Testis (tissue), 3 donors: ENCODE data around the gene OPRL1. TPM values are rescaled to one million over a fixed set of nuclear protein-coding genes. Genes with fewer than 3 reads are reported as not detected.

Source experiments
- DNase-seq: peaks from one replicate; pipeline ENCODE4 v3.0.0-alpha.2; 2019
- H3K27ac ChIP-seq, 2 donors: fragments of 200-600 bp; sonication (generic); one replicate each; pipeline ENCODE4 v1.5.1; 2019
- H3K27me3 ChIP-seq: fragments of 200-600 bp; sonication (generic); one replicate; pipeline ENCODE4 v1.5.1; 2019
- H3K36me3 ChIP-seq: fragments of 200-600 bp; sonication (generic); one replicate; pipeline ENCODE4 v1.5.1; 2017; ENCODE audit warnings: low read depth; ENCODE audit errors: missing control alignments
- H3K4me1 ChIP-seq: fragments of 200-600 bp; sonication (generic); one replicate; pipeline ENCODE4 v1.5.1; 2019
- H3K4me3 ChIP-seq, 2 donors: fragments of 200-600 bp; sonication (generic); one replicate each; pipeline ENCODE4 v1.5.1; 2017 to 2019
- H3K9me3 ChIP-seq: fragments of 200-600 bp; sonication (generic); one replicate; pipeline ENCODE4 v1.5.1; 2017
- POLR2A ChIP-seq: fragments of 450-650 bp; IDR thresholded peaks from one replicate; pipeline ENCODE4 v1.6.1; 2017; ENCODE audit warnings: antibody characterized with exemption, mild to moderate bottlenecking, moderate library complexity
- WGBS, 2 donors: methylation state at CpG; one replicate each; pipeline ENCODE4 v1.1.5; 2018; 5-methylcytosine and 5-hydroxymethylcytosine counted together
- intact Hi-C: fragments of 100-400 bp; cut with DNase I; formaldehyde crosslinking; loops from one replicate; pipeline ENCODE4 v1.15.1; 2023; ENCODE audit warnings: low total_unique reads
- polyA plus RNA-seq: library from polyadenylated mRNA; stranded (reverse); fragments of 350-450 nt; fragmentation: Illumina TruSeq; extraction: RNeasy Lipid Tissue Mini Kit (QIAGEN cat#74804); gene quantifications from one replicate; pipeline ENCODE4 v1.2.3, GENCODE V29; 2014; ENCODE audit warnings: low read depth, low replicate concordance; ENCODE audit not compliant: insufficient read depth
- total RNA-seq, 2 donors: library from RNA; depleted of rRNA; stranded (reverse); fragments of >200 nt; gene quantifications; one replicate each; pipeline ENCODE4 v1.2.3, GENCODE V29; 2016
- TF ChIP-seq, protein P1 (sequence below), 3 experiments: fragments of 450-650 bp in 2 of 3; fragments of 200-600 bp in 1 of 3; sonication (generic) in 1 of 3; IDR thresholded peaks; one replicate each; pipeline ENCODE4 v1.5.1; 2016 to 2019; ENCODE audit warnings: antibody characterized with exemption in 3 of 3, mild to moderate bottlenecking in 2 of 3, moderate library complexity in 1 of 3

Gene OPRL1
- total and polyA plus RNA-seq, 3 donors from 2014 or later, result 6.0 to 9.4 (median 7.7) TPM

DNA sequence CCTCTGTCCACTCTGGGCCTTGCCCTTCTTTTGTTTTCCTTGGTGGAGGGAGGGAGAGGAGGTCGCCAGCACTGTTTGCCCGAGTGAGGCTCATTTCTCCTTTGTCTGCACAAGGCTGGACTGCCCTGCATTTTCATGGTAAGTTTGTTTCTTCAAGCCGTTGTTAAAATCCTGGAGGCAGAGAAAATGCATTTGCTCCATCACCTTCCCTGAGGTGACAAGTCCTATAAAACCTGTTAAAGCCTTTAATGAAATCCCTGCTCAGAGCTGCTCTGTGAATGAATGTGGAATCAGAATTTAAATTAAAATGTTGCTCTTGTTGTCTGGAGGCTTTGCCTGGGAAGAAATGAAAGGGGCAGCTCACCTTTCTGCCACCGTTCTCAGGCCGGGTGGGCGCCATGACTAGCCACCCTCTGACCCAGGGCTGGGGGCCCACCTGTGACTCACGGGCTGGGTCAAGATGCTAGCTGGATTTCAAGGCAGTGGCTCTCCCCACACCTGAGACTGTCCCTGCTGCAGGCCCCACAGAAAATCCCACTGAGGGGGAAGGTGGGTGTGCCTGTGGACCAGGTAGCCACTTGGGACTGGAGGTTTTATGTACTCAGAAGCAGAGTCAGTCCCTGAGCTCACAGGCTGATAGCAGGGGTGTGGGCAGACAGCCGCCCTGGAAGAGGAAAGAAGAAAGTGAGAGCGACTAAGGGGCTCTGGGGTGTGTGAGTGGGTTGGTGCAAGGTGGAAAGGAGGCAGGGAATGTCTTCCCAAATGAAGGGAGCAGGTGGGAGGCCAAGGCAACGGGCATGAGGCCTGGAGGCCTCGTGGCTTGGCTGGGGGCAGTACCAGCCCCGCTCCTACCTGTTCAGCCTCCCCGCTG is 60.4 kb downstream of the OPRL1 start:
- Histone ChIP-seq H3K27me3 (no peaks in the 10 kb centered on the region), H3K4me1 (no peaks in the 10 kb centered on the region), H3K27ac (no peak overlapping the region), H3K9me3 (no peaks in the 10 kb centered on the region), H3K4me3 (no peak overlapping the region), H3K36me3 (no peaks in the 10 kb centered on the region)
- intact Hi-C loops, result no loop called here
- DNase-seq, result no peak
- TF ChIP-seq, protein P1, sequence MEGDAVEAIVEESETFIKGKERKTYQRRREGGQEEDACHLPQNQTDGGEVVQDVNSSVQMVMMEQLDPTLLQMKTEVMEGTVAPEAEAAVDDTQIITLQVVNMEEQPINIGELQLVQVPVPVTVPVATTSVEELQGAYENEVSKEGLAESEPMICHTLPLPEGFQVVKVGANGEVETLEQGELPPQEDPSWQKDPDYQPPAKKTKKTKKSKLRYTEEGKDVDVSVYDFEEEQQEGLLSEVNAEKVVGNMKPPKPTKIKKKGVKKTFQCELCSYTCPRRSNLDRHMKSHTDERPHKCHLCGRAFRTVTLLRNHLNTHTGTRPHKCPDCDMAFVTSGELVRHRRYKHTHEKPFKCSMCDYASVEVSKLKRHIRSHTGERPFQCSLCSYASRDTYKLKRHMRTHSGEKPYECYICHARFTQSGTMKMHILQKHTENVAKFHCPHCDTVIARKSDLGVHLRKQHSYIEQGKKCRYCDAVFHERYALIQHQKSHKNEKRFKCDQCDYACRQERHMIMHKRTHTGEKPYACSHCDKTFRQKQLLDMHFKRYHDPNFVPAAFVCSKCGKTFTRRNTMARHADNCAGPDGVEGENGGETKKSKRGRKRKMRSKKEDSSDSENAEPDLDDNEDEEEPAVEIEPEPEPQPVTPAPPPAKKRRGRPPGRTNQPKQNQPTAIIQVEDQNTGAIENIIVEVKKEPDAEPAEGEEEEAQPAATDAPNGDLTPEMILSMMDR (IDR thresholded peaks at IDR 0.05), result no peak
- TF ChIP-seq POLR2A, result no peak
- 85 to 87% methylated on average over 11 to 13 of the region's 13 CpGs for WGBS, 2 donors

DNA sequence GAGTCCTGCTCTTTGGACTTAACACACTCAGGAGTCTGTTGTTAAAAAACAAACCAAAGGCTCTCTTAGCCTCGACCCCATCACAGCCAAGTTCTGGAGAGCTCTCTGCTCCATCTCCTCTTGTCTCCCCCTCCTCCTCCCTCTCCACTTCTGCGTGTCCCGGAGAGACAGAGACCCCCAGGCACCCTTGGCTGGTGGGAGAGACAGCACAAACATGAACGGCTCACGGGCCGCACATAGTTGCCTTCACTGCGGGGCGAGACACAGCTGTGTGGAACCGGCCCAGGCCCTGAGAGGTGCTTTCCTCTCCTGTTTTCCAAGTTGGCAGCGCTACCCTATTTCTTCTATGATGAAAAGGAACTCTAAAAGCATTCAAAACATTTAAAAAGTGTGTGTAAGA is 61.1 kb downstream of the OPRL1 start:
- no peak for DNase-seq
- intact Hi-C loops, result no loop called here
- Histone ChIP-seq H3K36me3 (no peaks in the 10 kb centered on the region), H3K9me3 (no peaks in the 10 kb centered on the region), H3K4me1 (no peaks in the 10 kb centered on the region), H3K27ac (no peak overlapping the region), H3K4me3 (no peak overlapping the region), H3K27me3 (no peaks in the 10 kb centered on the region)
- no peak for TF ChIP-seq POLR2A
- TF ChIP-seq, protein P1 (IDR thresholded peaks at IDR 0.05), result no peak
- WGBS, 2 donors, result 71 to 73% methylated on average over 10 of the region's 10 CpGs

DNA sequence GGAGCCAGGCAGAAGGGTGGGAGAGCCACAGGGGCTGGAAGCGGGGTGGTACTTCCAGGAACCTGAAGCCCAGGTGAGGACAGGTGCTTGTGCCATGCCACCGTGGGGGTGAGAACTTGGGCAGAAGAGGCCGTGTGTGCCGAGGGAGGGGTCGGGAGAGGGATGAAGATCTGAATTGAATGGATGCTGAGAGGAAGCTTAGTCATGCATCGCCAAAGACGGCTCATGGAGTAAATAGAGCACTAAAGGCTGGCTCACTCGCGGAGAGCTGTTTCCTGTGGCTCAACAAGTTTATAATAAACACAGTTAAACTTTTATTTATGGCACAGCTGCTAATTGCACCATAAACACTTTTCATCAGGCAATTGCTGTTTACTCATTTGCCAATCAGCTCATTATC is 62.7 kb downstream of the OPRL1 start:
- Histone ChIP-seq H3K27ac (no peak overlapping the region), H3K4me3 (no peak overlapping the region), H3K27me3 (no peaks in the 10 kb centered on the region), H3K4me1 (no peaks in the 10 kb centered on the region), H3K36me3 (no peaks in the 10 kb centered on the region), H3K9me3 (no peaks in the 10 kb centered on the region)
- WGBS, 2 donors, result 44 to 51% methylated on average over 9 of the region's 9 CpGs
- DNase-seq, result no peak
- intact Hi-C loops, result no loop called here
- no peak for TF ChIP-seq POLR2A

DNA sequence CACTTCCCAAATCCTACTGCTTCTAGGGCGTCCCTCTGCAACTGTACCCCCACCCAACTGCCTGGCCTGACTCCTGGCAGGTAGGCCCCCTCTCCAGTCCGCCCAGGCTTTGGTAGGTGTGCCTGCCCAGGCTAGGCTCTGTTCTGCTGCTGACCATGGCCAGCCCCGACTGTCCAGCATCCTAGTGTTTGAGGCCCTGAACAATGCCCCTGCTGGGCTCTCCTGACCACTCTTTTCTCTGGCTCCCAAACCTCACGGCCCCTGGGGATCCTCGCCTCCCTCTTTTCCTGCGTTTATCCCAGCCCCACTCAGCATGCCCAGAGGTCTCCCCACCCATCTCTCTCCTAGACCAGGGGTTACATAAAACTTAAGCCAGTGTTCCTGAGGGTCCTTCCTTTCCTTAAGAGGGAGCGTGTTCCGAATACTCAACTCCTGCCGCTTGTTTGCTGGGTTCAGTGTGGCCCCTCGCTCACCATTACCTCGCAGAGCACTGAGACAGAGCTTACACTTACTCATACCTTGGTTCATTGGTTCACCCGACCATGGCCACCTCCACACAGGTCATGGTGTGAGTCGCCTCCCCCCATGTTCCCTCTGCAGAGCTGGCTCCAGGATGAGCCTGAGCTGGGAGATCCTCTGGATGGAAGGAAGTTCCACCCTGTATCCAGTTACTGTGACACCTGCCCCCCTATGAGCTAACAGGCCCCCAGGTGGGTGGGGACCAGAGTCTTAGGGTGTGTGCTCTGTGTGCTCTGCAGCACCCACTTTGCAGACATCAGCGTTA is 63.3 kb downstream of the OPRL1 start:
- no peak overlapping the region for H3K4me3 ChIP-seq
- intact Hi-C loops, result no loop called here
- TF ChIP-seq POLR2A, result no peak
- no peak overlapping the region for H3K27ac ChIP-seq
- no peaks in the 10 kb centered on the region for H3K9me3 ChIP-seq
- no peaks in the 10 kb centered on the region for H3K36me3 ChIP-seq
- DNase-seq, result no peak
- 77 to 79% methylated on average over 14 of the region's 14 CpGs for WGBS, 2 donors
- no peaks in the 10 kb centered on the region for H3K4me1 ChIP-seq
- H3K27me3 ChIP-seq, result no peaks in the 10 kb centered on the region

DNA sequence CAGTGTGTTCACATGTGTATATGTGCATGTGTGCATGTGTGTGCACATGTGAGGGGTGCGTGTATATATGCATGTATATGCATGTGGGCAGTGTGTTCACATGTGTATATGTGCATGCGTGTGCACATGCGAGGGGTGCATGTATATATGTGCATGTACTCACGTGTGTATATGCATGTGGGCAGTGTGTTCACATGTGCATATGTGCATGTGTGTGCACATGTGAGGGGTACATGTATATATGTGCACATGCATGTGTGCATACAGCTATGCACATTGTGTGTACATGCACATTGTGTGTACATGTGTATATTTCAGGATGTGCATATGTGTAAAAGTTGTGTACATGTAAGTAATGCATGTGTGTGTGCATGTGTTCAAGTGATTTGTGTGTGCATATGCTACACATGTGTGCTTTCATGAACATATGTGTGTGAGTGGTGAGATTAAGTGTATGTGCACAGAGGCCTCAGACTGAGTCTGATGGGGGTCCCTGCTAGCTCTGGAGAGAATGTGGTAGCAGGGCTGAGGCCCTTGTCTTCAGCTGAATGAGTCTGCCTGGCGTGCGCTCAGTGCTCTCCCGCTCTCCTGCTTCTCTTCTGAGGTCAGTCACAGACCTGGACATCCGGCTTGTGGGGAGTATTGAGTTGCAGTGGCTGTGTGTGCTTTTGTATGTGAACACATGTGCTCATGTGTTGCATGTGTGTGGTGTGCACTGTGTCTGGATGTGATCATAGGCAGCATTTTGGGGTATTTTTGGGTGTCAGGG is 64.4 kb downstream of the OPRL1 start:
- intact Hi-C loops, result no loop called here
- Histone ChIP-seq H3K27ac (no peak overlapping the region), H3K4me3 (no peak overlapping the region), H3K36me3 (no peaks in the 10 kb centered on the region), H3K27me3 (no peaks in the 10 kb centered on the region), H3K4me1 (no peaks in the 10 kb centered on the region), H3K9me3 (no peaks in the 10 kb centered on the region)
- WGBS, 2 donors, result 89 to 97% methylated on average over 8 of the region's 8 CpGs
- DNase-seq, result no peak
- no peak for TF ChIP-seq POLR2A
- TF ChIP-seq, protein P1 (IDR thresholded peaks at IDR 0.05), result no peak
